ENCODE results near the gene FAHD2B.
"Not testable (repeated sequence)": the region's sequence is repeated elsewhere in the genome, so short reads cannot be mapped to it uniquely, and the experiment has no call there.

GRCh38 chr2:97111246-97111645 lies 16.6 kb upstream of the FAHD2B start:
- not testable (repeated sequence) for TF ChIP-seq CTCF, POLR2A (IDR thresholded peaks at IDR 0.05)
